NCI-H2227 (cell line): ENCODE measurements around the gene DYNC1I1.

Experiments used
- DNase-seq: peaks from one replicate; lab custom pipeline; 2025; ENCODE audit not compliant: unreplicated experiment; lab: John Stamatoyannopoulos, UW

Gene DYNC1I1

DNA sequence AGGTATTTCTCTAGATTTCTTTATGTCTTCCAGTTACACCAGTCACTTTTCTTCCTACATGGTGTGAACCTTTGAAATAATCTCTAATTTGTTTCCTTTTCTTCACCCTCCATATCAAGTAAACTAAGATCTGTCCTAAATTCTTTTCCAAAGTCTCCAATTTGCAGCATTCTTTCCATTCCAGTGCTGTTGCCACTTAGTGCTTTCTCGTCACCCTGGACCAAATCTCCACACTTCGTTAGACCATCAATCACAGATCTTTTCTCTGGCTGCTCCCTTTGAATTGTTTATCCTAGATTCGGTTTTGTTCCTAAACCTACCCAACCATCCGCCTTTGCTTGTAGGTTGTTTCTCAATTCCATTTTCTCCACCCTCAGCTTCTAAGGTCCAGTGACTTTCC, 74.7 kb downstream of the DYNC1I1 start:
- DNase-seq, result no peak

DNA sequence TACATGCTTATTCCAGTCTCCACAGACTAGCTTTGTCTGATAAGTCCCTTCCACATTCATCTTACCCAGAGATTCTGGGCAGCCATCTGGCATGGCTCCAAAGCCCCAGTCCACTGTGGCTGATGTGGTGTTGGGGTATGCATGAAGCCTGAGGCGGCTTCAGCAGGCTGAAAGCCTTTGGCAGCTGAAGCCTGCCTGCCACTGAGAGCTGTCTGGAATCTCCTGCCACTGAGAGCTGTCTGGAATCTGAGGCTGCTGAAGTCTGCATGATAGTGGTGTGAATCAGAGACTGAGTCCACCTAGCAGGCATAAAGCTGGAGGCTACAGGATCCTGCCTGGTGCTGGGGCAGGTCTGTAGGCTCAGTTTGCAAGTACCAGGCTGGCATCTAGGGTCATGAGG, 87.1 kb downstream of the DYNC1I1 start:
- no peak for DNase-seq

DNA sequence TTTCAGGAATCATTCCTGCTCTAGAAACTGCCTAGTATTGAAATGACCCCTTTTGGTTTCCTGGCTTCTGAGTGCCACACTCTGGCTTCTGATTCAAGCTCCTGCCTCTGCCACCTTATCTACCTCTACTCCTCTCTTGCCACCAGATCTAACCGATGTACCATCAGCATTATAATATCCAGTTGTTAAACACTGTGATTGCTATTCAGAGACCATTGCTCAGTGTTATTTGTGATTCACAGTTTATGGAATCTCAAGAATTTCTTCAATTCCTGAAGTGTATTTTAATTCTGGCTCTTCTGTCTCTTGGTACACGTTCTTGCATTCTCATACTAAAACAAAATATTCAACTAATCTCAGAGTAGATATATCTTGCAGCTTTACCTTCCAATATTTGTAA, 88.7 kb downstream of the DYNC1I1 start:
- no peak for DNase-seq

DNA sequence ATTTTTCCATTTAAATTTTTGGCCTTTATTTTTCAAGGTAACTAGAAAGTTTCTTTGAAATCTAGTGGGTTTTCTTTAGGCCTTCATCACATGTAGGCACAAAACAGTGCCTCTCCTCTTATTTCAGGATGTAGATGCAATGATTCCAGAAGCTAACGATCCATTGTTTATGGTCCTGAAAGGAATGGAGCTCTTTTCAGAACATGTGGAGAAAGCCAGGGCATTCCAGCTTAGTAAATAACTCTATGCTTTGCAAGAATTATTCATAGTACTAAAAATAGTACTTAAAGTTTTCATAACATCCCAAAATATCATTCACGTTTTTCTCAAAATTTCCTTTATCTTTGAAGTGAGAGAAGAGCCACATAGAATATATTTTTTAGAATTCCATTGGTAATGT, 91.3 kb downstream of the DYNC1I1 start:
- DNase-seq, result no peak

DNA sequence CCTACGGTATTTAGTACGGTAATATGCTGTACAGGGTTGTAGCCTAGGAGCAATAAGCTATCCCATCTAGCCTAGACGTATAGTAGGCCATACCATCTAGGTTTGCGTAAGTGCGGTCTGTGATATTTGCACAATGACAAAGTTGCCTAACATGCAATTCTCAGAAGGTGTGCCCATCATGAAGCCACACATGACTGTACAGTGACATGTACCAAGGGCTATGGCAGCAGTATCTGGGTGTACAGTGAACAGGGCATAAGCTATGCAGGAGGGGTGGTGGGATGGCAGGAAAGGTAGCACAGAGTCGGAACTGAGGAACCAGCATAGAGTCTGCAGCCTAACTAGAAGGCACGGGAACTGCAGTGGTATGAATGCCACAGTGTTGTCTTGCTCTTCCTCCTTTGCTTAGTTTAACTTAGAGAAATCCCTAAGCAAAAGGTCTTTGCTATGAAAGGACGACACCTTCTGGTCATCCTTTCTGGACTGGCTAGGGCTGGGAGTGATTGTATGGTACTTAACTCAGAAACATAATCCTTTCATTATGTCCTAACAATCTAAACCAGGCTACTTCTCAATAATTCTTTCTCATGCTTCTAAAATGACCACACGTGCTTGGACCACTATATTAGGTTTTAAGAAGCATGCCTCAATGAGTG, 93.5 kb downstream of the DYNC1I1 start:
- DNase-seq, result peak; percentile 40

DNA sequence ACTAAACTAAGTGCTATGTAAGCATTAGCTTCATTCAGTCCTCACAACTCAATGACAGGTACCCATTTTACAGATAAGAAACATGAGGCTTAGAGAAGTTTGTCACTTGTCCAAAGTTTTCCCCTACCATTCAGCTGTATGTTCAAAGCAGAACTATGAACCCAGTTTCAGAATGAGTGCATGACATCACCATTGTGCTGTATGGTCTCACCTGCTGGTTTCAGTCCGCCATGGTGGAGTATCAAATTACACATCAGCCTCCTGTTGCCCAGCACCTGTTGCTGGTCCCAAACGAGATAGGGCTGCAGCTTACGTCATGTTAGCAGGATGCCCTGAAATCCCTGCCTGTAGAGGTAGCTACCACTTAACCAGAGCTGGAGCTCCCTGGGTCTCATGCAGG, 95.0 kb downstream of the DYNC1I1 start:
- DNase-seq, result no peak

DNA sequence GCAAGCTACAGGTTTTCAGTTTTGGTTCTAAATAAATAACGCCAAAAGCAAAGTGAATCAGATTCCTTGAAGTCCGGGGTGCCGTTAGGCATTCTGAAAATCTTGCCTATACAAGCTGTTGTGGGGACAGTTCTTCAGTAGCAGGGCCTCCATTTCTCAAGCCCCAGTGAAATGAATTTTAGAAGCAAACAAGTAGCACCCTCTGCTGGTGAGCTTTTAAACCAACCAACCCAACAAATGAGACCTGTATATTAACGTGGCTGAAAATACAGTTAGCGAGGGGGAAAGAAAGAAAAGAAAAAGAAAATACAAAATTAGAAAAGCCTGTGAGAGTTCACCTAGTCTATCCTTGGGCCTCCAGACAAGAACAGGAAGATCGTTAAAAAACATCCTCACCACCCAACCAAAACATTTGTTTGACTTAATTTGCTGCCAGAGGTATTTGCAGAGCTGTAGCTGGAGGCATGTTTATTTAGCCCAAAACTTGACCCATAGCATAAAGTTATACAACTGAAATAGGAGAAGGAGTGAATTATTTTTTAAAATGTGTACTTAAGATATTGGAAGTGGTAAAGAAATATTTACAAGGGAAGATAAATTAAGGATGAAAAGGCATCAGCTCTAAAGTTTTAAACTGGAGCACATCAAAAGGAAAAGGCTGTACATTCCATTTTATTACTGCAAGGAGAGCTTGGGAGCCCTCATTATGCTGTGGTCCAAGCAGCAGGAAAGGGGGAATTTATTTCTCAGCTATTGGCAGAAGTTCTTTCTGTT, 98.9 kb downstream of the DYNC1I1 start:
- DNase-seq, result peak; percentile 82

DNA sequence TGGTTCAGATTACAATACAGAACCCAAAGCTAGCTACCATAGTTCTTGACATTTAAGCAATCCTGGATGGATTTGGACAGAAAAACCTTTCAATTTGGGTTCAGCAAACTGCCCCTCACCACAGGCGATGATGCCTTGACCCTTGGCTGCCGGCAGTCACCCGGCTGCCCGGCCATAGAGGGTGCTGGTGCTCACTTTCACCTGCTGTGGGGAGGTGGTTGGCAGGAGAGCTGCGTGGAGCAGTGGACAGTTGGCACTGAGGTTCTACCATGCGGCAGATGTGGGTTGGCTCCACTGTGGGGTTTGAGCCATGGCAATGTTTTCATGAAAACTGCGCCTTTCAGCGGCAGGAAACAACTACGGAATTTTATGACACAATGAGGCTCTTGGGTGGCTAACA, 99.5 kb downstream of the DYNC1I1 start:
- no peak for DNase-seq

DNA sequence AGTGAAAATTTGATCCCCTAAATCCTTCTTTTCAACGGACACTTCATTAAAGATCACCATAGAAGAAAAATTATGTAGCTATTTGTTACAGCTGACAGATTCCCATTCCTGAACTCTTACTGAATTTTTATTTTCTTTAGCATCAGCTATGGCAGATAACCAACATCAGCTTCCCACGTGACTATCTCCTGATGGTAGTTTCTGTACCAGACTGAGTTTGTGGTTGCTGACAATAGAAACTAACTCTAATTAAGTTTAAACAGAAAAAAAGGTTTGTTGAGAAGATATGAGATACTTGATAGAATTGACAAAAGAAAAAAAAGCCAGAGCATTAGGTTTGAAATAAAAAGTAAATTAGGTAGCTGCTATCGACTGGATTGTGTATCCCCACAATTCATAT, 101.8 kb downstream of the DYNC1I1 start:
- DNase-seq, result no peak

DNA sequence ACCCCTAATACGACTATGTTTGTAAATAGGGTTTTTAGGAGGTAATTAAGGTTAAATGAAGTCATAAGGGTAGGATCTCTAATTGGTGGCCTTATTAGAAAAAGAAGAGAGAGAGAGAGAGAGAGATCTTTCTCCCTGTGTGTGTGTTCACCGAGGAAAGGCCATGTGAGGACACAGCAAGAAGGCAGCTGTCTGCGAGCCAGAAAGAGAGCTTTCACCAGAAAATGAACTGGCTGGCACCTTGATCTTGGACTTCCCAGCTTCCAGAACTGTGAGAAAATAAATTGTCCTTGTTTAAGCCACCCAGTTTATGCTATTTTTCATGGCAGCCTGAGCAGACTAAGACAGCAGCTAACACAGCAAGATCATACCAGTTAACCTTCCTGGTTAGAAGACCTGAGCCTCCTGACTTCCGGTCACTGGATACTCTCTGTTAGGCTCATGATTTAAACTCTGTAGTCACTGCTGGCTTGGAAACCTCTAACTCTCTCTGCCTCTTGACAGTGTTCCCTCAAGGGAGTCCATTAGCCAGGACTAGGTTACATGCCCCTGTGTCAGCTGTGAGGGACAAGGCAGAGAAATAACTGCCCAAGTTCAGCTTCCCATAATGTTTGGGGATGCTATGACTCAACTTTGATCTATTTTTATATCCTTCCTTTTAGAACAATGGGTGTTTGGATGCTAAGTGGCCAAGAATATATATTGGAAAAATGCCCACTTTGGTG, 102.3 kb downstream of the DYNC1I1 start:
- peak; percentile 29 for DNase-seq

DNA sequence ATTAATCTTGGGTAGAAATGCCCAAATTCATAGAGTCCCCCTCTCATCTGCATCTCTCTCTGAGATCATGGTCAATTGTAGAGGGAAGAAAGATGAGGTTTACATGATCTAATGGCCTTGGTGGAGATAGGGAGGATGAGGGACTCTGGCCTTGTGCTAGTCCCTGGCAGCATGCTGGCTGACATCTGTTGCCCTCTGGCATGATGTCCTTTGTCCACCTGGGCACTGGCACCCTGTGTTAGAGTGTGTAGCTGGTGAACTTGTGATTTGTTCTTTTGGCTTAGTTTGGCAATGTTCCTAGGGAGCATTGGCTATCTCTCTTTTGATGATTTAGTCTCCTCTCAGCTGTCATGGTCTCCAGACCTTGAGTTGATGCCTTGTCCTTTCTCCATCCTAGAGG, 103.2 kb downstream of the DYNC1I1 start:
- no peak for DNase-seq

DNA sequence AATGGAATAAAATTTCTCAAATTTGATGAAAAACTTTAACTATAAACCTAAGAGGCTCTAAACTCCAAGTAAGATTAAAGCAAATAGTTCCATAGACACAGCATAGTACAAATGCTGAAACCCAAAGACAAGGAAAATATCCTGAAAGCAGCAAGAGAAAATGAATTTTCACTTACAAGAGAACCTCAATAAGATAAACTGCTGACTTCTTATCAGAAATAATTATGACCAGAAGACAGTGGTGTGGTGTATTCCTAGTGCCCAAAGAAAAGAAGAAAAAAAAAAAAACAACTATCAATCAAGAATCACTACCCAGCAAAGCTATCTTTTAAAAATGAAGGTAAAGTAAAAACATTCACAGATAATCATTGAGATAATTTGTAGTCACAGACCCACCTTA, 106.3 kb downstream of the DYNC1I1 start:
- DNase-seq, result no peak

DNA sequence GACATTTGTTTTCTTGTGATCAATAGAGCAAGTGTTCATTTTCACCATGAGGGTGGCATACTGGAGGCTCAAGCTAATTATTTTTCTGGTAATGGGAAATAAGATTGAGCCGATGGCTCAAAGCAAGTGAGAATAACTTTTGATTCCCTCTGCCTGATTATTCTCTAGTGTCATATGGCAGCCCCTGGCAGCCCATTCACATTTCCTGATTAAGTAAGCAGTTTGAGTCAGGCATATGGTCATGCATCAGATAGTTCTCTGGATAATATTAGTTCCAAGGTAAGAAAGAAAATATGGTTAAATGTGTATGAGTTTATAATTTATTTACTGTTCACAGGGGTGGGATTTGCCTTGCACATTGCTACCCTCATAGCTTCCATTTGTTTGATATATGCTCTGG, 109.2 kb downstream of the DYNC1I1 start:
- no peak for DNase-seq

DNA sequence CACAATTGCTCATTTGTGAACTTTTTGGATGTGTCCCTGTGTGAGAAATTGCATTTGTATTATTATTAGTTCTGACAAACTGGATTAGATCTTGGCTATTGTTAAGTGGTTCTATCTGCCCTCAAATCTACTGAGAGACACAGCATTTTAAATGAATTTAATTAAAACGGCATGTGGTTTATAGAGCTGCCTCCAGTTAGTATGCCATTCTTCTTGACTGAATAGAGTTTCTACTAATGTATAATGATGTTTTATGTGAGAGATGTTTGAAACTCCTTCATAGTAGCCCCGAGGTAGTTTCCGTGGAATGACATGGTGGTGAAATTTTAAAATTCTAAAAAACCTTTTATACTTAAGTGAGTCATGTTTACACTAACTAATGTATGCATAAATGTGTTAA, 110.9 kb downstream of the DYNC1I1 start:
- DNase-seq, result no peak

DNA sequence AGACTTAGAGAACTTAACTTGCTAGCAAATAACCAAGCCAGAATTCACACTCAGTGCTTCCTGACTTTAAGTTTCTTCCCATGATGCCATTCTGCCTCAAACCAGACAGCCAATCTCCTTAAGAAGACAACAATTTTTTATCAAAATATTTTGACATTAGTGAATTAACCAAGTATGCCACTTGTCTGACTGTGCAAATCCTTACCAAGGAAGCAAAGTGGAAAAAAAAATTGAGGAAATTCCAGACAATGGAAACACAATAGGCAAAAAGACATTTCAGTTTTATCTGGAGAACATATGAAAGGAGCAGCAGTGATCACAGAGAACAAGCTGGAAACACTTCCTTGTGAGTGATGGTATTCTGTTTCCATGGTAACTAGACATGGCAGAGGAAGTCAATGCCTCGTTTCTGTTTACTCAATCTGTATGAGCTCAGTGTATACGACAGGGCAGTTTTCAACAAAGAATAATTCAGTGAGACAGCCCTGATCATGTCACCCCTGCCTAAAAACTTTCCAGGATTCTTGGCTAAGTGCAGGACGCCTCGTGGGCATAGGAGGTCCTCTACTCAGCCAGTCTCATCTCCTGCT, 114.2 kb downstream of the DYNC1I1 start:
- peak; percentile 69 for DNase-seq

DNA sequence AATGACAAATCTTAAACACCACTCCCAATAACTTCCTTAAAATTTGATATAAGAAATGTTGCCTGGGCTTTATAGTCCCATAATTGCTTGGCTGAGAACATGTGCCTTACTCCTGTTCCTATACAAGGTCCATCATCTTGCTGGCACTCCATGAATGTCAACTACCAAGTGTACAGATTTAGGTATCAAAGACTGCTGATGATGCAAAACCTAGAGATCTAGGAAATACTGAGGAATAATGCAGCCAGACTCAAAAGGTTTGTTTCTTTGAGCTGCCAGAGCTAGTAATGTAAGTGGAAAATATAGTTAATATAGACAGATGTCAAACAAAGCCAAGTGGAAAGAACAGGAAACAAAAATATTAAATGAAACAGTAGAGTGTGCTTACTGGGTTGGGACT, 121.1 kb downstream of the DYNC1I1 start:
- DNase-seq, result no peak

DNA sequence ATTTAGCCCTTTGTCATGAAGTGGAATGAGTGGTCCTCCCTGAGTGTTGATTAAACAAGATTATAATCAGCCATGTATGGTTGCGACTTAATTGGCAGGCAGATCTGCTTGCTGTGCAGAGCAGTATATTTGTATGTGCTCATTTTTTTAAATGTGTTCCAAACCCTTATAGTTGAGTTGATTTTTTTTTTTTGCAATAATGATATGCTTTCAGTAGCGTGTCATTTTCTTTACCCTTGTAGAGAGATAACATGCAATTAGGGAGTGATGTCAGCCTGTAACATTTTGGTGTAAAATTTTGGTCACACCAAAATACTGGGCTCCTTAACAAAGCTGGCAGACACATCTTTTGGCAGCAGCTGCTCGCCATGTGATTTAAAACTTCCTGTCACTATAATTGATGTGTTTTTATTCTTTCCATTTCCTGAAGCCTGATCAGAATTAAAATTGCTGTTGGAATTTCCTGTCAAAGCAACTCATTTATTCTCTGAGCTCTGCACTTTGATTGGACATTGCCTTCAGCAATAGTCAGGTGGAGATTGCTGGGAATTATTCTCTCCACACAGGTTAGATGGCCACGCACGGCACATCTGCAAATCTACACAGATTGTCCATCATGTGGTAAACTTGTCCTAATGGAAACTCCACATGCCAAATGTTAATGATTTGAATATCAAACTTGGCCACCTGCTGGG, 125.3 kb downstream of the DYNC1I1 start:
- DNase-seq, result peak; percentile 68

DNA sequence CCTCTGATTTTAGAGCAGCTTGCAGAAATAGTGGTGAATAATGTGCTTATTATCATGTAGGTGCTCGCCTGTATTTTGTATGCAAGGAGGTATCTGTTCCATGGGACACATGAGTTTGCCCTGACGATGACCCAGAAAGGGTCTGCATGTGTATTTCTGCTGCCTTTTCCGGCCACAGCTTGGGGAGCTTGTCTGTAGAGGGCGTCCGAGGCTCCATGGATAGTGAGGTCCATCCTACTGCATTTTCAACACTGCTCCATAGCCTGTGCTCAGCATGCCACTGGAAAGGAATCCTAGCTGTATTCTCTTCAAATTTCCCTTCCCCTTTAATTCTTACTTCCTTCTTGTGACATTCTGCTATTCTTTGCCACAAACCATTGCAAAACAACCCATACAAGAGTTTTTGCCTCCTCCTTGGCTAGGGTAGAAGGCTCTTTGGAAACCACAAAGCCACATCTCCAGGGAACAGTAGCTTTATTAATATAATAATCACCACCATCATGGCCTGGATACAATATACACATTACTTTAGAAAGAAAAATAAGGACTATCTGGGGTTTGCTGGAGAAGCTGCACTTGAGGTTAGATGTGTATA, 127.7 kb downstream of the DYNC1I1 start:
- no peak for DNase-seq

DNA sequence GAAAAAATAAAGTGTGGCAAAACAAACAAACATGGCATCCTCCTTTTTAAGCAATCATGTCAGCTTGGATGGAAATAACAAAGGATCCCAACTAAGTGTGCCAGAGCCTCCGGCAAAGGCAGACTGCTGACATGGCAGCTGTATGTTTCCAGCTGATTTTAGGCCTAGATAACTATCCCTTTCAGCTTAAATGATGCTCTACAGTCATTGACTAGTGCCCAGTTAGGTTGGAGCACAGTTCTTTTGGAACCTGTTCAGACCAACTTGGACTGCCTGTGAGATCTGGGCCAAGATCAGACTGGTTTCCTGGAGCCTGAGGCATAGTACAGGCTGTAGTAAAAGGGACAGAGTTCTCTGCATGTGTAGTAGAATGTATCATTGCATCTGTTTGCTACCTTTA, 128.7 kb downstream of the DYNC1I1 start:
- DNase-seq, result no peak

DNA sequence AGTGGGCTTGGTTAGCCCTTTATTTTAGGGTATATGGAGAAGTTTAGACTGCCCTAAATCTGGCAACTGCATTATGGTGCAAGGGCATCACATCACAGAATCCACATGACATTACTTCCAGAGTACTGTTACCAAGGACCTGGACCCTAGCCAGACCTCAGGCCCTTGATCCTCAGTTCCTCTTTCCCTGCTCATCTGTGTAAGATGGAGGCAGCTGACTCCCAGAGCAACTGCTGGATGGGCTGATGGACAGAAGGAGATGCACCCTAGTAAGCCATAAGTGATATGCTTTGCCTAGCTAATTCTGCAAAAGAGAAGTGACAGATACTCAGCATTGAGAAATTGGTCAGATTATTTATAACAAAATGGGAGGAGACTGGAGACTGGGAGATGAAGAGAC, 131.7 kb downstream of the DYNC1I1 start:
- DNase-seq, result no peak

DNA sequence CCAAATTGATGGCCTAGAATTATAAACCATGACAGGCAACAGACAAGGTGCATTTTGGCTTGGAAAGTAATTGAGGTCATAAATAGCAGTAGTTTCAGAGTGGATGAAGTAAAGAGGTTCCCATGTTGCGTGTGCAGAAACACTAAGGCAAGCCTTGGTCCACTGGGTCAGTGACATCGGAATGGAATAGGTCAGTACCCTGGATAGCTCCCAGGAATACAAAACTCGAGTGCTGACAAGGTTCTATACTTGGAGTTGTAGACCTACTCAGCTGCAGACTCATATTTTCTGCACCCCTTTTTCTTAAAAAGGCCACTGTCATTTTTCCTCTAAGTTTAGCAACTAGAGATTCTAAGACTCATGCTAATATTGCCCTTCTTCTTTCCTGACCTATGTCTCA, 132.8 kb downstream of the DYNC1I1 start:
- DNase-seq, result no peak
